GM12878 (cell line): ENCODE results near the gene ZWILCH. TPM values are rescaled to one million over a fixed set of nuclear protein-coding genes. Genes with fewer than 3 reads are reported as not detected.

Experiments used
- ATAC-seq: fragments of 200-7000 bp; cut with Tn5 transposase; 3 replicates; pipeline ENCODE4 v1.9.1; 2020; ENCODE audit warnings: mild to moderate bottlenecking, moderate library complexity
- BruUV-seq: library from RNA; stranded (reverse); fragments of 400-500 nt; replicated peaks from 2 replicates; lab custom pipeline; 2021; lab: Mats Ljungman, UMichigan
- CTCF ChIA-PET: fragments of 300-600 bp; sonication (Branson Sonifier 250); formaldehyde crosslinking; extraction: SDS; loops from one replicate; lab custom pipeline; 2021; ENCODE audit warnings: inconsistent platforms; lab: Yijun Ruan, JAX
- POLR2A ChIA-PET: fragments of 350-600 bp; formaldehyde crosslinking; extraction: SDS; loops from one replicate; lab custom pipeline; 2021; ENCODE audit warnings: inconsistent platforms; lab: Charles Lee
- RAD21 ChIA-PET: fragments of 300-600 bp; sonication (Branson Sonifier 250); formaldehyde crosslinking; loops from one replicate; lab custom pipeline; 2023; ENCODE audit warnings: antibody characterized with exemption; ENCODE audit not compliant: unreplicated experiment; lab: Charles Lee
- SMC1A ChIA-PET: fragments of 300-600 bp; sonication (Branson Sonifier 250); formaldehyde crosslinking; loops from one replicate; lab custom pipeline; 2023; ENCODE audit not compliant: unreplicated experiment, uncharacterized antibody; lab: Charles Lee
- DNase-seq: peaks from one replicate; pipeline ENCODE4 v3.0.0-alpha.2; 2011; ENCODE audit warnings: low read depth, low spot score
- FAIRE-seq: peaks from 3 replicates; lab custom pipeline; 2011; peaks lifted over from hg19 to GRCh38; lab: Jason Lieb, UNC
- H2AFZ ChIP-seq: 2 replicates; pipeline ENCODE4 v1.6.0; 2011; ENCODE audit warnings: low read depth, low read length, control low read depth; ENCODE audit not compliant: control insufficient read depth
- H3K27ac ChIP-seq: 2 replicates; pipeline ENCODE4 v1.5.1; 2011; ENCODE audit warnings: control low read depth; ENCODE audit not compliant: control insufficient read depth, insufficient read depth
- H3K27me3 ChIP-seq, 2 experiments: replicated peaks in 1 of 2; 2 replicates each; pipeline versions ENCODE4 v1.6.0 to v1.6.1; 2011; ENCODE audit warnings: low read length in 1 of 2; ENCODE audit not compliant: control insufficient read depth in 2 of 2, insufficient read depth in 2 of 2
- H3K36me3 ChIP-seq, 2 experiments: 2 replicates each; pipeline ENCODE4 v1.5.1; 2011; ENCODE audit warnings: low read length in 1 of 2; ENCODE audit not compliant: control insufficient read depth in 2 of 2, insufficient read depth in 2 of 2
- H3K4me1 ChIP-seq: 2 replicates; pipeline ENCODE4 v1.6.1; 2011; ENCODE audit warnings: mild to moderate bottlenecking, low read length, moderate library complexity, mixed read lengths; ENCODE audit not compliant: control insufficient read depth, insufficient read depth
- H3K4me2 ChIP-seq: 2 replicates; pipeline ENCODE4 v1.6.0; 2011; ENCODE audit warnings: control low read depth; ENCODE audit not compliant: control insufficient read depth, insufficient read depth
- H3K4me3 ChIP-seq: fragments of 200-600 bp; sonication (generic); 2 replicates; pipeline ENCODE4 v1.5.1; 2016
- H3K79me2 ChIP-seq: 2 replicates; pipeline ENCODE4 v1.6.0; 2011; ENCODE audit warnings: low read length; ENCODE audit not compliant: control insufficient read depth, insufficient read depth
- H3K9ac ChIP-seq: 2 replicates; pipeline ENCODE4 v1.8.0; 2011; ENCODE audit warnings: low read length, control low read depth, mixed read lengths; ENCODE audit not compliant: control insufficient read depth, insufficient read depth
- H3K9me3 ChIP-seq: replicated peaks from 3 replicates; pipeline ENCODE4 v1.5.1; 2011; ENCODE audit warnings: mild to moderate bottlenecking, low read length; ENCODE audit not compliant: control insufficient read depth, insufficient read depth
- H4K20me1 ChIP-seq: 2 replicates; pipeline ENCODE4 v1.6.0; 2011; ENCODE audit not compliant: control insufficient read depth, insufficient read depth
- GATAD2B ChIP-seq: fragments of 450-650 bp; conservative IDR thresholded peaks from 2 replicates; pipeline ENCODE4 v1.6.1; 2017; ENCODE audit warnings: low read depth, mild to moderate bottlenecking, moderate library complexity
- KLF5 ChIP-seq: fragments of 450-650 bp; IDR thresholded peaks from 2 replicates; pipeline ENCODE4 v1.6.1; 2014; ENCODE audit warnings: mild to moderate bottlenecking; ENCODE audit not compliant: partially characterized antibody
- MEF2B ChIP-seq: fragments of 450-650 bp; IDR thresholded peaks from 2 replicates; pipeline ENCODE4 v1.6.1; 2018; ENCODE audit warnings: mild to moderate bottlenecking, moderate library complexity; ENCODE audit not compliant: partially characterized antibody, poor library complexity, severe bottlenecking
- NR2F1 ChIP-seq: fragments of 450-650 bp; conservative IDR thresholded peaks from 2 replicates; pipeline ENCODE4 v1.6.1; 2017; ENCODE audit warnings: mild to moderate bottlenecking
- SUPT20H ChIP-seq: IDR thresholded peaks from 2 replicates; pipeline ENCODE4 v1.6.1; 2011; ENCODE audit warnings: low read depth, mild to moderate bottlenecking, low read length, moderate library complexity, borderline replicate concordance; ENCODE audit not compliant: control insufficient read depth
- TAF1 ChIP-seq: IDR thresholded peaks from 2 replicates; pipeline ENCODE4 v1.6.1; 2011; ENCODE audit warnings: mild to moderate bottlenecking, low read depth, low read length, borderline replicate concordance
- ZNF384 ChIP-seq: IDR thresholded peaks from 2 replicates; pipeline ENCODE4 v1.6.1; 2012; ENCODE audit warnings: low read depth, mild to moderate bottlenecking, low read length, improper control_type of control experiment, borderline replicate concordance
- WGBS: methylation state at CpG from one replicate; pipeline ENCODE4 v1.1.6; 2016; ENCODE audit warnings: low lambda C conversion rate; ENCODE audit not compliant: insufficient replicate concordance, insufficient coverage; ENCODE audit errors: missing lambda C conversion rate; 5-methylcytosine and 5-hydroxymethylcytosine counted together
- in situ Hi-C: fragments of 300-500 bp; cut with MboI; formaldehyde crosslinking; loops from 9 replicates; pipeline ENCODE4 v1.14.3; 2018; ENCODE audit warnings: mixed read lengths
- intact Hi-C: fragments of 100-400 bp; cut with micrococcal nuclease; formaldehyde crosslinking; loops from one replicate; pipeline ENCODE4 v1.14.2; 2022; ENCODE audit not compliant: unreplicated experiment
- polyA plus RNA-seq, 11 experiments: library from polyadenylated mRNA; depleted of rRNA in 4 of 11; unstranded in 6 of 11; stranded (reverse) in 5 of 11; fragments of >200 nt; fragmentation: Nextera tagmentation in 4 of 11; fragmentation: Illumina TruSeq in 1 of 11; extraction: Ambion mirVana in 4 of 11; extraction: Trizol in 1 of 11; gene quantifications; 1 replicate in 1 of 11; 2 replicates in 10 of 11; pipeline versions ENCODE4 v1.2.1 to v1.2.3, GENCODE V29; 2011 to 2016; ENCODE audit warnings: inconsistent platforms in 2 of 11, missing spikeins in 2 of 11, low read depth in 1 of 11
- total RNA-seq, 4 experiments: library from RNA; depleted of rRNA in 3 of 4; stranded (reverse); fragments of >200 nt in 3 of 4; fragmentation: Illumina TruSeq in 1 of 4; extraction: Trizol in 1 of 4; gene quantifications; 2 replicates each; pipeline versions ENCODE4 v1.2.1 to v1.2.3, GENCODE V29; 2013 to 2021
- TF ChIP-seq, protein P1 (sequence below), 3 experiments: IDR thresholded peaks in 2 of 3; conservative IDR thresholded peaks in 1 of 3; 2 replicates each; pipeline ENCODE4 v1.5.1; 2011; ENCODE audit warnings: low read depth in 3 of 3, low read length in 3 of 3, mild to moderate bottlenecking in 3 of 3, control low read depth in 2 of 3, moderate library complexity in 2 of 3, inconsistent platforms in 1 of 3, mixed read lengths in 1 of 3; ENCODE audit not compliant: control insufficient read depth in 2 of 3, insufficient read depth in 1 of 3; ENCODE audit errors: extremely low read depth in 1 of 3
- TF ChIP-seq, protein P2 (sequence below): fragments of 450-650 bp; IDR thresholded peaks from 2 replicates; pipeline ENCODE4 v1.6.1; 2016; ENCODE audit warnings: mild to moderate bottlenecking, moderate library complexity, borderline replicate concordance
- TF ChIP-seq, protein P3 (sequence below): fragments of 450-650 bp; IDR thresholded peaks from 2 replicates; pipeline ENCODE4 v1.6.1; 2016; ENCODE audit warnings: mild to moderate bottlenecking
- TF ChIP-seq, protein P4 (sequence below): IDR thresholded peaks from 2 replicates; pipeline ENCODE4 v1.6.1; 2012; ENCODE audit warnings: mild to moderate bottlenecking, low read depth, low read length

ZWILCH gene
- total and polyA plus RNA-seq, 10 of the 15 experiments (the other 5 are each of a cell fraction or from before 2014, with no cell fraction given), result 15.6 to 73.9 (median 32.4) TPM

DNA sequence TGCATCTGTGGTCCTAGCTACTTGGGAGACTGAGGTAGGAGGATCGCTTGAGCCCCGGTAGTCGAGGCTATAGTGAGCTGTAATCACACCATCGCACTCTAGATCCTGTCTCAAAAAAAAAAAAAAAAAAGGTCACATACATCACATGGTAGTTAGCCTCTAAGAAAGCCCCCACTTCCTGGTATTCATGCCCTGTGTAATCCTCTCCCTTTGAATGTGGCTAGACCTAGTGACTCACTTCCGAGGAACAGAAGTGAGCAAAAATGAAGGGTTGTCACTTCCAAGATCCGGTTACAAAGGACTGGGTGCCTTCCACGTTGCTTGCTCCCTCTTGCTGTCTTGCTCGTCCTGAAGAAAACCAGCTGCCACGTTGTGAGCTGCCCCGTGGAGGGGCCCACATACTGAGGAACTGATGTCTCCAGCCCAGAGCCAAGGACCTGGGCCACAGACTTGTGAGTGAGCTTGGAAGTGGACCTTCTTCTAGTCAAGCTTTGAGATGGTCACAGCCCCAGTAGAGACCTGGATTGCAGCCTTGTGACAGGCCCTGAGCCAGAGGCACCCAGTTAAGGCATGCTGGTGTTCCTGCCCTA, 73.3 kb downstream of the ZWILCH start:
- Histone ChIP-seq H3K9me3 (no peaks in the 10 kb centered on the region), H3K79me2 (no peaks in the 10 kb centered on the region), H3K4me3 (no peak overlapping the region), H3K4me1 (no peaks in the 10 kb centered on the region), H3K27ac (no peak overlapping the region), H3K27me3 (no peaks in the 10 kb centered on the region), H3K4me2 (no peak overlapping the region), H4K20me1 (no peaks in the 10 kb centered on the region), H2AFZ (no peak overlapping the region), H3K36me3 (no peaks in the 10 kb centered on the region), H3K9ac (no peak overlapping the region)
- in situ Hi-C loops, result no loop called here
- intact Hi-C loops, result no loop called here
- RAD21 ChIA-PET, result no interaction called here
- 29% methylated on average over 7 of the region's 10 CpGs for WGBS
- DNase-seq (no peak), ATAC-seq (no peak), FAIRE-seq (no peak)
- no TSS peak for BruUV-seq
- CTCF ChIA-PET, result interaction anchor here (0.9 to 1.0 kb wide), 3 partner anchors 12 to 273 kb away, joined by 3 to 4 read pairs (median 3); no protein-coding TSS in a partner anchor
- SMC1A ChIA-PET, result interaction anchor here (0.7 kb wide), 1 partner anchor 121 kb away, joined by 3 read pairs; no protein-coding TSS in a partner anchor
- POLR2A ChIA-PET, result no interaction called here
- TF ChIP-seq, protein P1, sequence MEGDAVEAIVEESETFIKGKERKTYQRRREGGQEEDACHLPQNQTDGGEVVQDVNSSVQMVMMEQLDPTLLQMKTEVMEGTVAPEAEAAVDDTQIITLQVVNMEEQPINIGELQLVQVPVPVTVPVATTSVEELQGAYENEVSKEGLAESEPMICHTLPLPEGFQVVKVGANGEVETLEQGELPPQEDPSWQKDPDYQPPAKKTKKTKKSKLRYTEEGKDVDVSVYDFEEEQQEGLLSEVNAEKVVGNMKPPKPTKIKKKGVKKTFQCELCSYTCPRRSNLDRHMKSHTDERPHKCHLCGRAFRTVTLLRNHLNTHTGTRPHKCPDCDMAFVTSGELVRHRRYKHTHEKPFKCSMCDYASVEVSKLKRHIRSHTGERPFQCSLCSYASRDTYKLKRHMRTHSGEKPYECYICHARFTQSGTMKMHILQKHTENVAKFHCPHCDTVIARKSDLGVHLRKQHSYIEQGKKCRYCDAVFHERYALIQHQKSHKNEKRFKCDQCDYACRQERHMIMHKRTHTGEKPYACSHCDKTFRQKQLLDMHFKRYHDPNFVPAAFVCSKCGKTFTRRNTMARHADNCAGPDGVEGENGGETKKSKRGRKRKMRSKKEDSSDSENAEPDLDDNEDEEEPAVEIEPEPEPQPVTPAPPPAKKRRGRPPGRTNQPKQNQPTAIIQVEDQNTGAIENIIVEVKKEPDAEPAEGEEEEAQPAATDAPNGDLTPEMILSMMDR (IDR thresholded peaks at IDR 0.05 in 2 of 3, conservative IDR thresholded peaks at IDR 0.05 in 1 of 3; ENCODE audit: control insufficient read depth in 2 of 3, extremely low read depth in 1 of 3, insufficient read depth in 1 of 3, low read depth in 3 of 3, low read length in 3 of 3), result no peak
- TF ChIP-seq MEF2B (no peak), KLF5 (no peak), ZNF384 (no peak), GATAD2B (no peak), NR2F1 (no peak), TAF1 (no peak), SUPT20H (no peak)
- TF ChIP-seq, protein P2, sequence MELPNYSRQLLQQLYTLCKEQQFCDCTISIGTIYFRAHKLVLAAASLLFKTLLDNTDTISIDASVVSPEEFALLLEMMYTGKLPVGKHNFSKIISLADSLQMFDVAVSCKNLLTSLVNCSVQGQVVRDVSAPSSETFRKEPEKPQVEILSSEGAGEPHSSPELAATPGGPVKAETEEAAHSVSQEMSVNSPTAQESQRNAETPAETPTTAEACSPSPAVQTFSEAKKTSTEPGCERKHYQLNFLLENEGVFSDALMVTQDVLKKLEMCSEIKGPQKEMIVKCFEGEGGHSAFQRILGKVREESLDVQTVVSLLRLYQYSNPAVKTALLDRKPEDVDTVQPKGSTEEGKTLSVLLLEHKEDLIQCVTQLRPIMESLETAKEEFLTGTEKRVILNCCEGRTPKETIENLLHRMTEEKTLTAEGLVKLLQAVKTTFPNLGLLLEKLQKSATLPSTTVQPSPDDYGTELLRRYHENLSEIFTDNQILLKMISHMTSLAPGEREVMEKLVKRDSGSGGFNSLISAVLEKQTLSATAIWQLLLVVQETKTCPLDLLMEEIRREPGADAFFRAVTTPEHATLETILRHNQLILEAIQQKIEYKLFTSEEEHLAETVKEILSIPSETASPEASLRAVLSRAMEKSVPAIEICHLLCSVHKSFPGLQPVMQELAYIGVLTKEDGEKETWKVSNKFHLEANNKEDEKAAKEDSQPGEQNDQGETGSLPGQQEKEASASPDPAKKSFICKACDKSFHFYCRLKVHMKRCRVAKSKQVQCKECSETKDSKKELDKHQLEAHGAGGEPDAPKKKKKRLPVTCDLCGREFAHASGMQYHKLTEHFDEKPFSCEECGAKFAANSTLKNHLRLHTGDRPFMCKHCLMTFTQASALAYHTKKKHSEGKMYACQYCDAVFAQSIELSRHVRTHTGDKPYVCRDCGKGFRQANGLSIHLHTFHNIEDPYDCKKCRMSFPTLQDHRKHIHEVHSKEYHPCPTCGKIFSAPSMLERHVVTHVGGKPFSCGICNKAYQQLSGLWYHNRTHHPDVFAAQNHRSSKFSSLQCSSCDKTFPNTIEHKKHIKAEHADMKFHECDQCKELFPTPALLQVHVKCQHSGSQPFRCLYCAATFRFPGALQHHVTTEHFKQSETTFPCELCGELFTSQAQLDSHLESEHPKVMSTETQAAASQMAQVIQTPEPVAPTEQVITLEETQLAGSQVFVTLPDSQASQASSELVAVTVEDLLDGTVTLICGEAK, result no peak
- TF ChIP-seq, protein P3, sequence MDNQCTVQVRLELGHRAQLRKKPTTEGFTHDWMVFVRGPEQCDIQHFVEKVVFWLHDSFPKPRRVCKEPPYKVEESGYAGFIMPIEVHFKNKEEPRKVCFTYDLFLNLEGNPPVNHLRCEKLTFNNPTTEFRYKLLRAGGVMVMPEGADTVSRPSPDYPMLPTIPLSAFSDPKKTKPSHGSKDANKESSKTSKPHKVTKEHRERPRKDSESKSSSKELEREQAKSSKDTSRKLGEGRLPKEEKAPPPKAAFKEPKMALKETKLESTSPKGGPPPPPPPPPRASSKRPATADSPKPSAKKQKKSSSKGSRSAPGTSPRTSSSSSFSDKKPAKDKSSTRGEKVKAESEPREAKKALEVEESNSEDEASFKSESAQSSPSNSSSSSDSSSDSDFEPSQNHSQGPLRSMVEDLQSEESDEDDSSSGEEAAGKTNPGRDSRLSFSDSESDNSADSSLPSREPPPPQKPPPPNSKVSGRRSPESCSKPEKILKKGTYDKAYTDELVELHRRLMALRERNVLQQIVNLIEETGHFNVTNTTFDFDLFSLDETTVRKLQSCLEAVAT, result no peak
- TF ChIP-seq, protein P4, sequence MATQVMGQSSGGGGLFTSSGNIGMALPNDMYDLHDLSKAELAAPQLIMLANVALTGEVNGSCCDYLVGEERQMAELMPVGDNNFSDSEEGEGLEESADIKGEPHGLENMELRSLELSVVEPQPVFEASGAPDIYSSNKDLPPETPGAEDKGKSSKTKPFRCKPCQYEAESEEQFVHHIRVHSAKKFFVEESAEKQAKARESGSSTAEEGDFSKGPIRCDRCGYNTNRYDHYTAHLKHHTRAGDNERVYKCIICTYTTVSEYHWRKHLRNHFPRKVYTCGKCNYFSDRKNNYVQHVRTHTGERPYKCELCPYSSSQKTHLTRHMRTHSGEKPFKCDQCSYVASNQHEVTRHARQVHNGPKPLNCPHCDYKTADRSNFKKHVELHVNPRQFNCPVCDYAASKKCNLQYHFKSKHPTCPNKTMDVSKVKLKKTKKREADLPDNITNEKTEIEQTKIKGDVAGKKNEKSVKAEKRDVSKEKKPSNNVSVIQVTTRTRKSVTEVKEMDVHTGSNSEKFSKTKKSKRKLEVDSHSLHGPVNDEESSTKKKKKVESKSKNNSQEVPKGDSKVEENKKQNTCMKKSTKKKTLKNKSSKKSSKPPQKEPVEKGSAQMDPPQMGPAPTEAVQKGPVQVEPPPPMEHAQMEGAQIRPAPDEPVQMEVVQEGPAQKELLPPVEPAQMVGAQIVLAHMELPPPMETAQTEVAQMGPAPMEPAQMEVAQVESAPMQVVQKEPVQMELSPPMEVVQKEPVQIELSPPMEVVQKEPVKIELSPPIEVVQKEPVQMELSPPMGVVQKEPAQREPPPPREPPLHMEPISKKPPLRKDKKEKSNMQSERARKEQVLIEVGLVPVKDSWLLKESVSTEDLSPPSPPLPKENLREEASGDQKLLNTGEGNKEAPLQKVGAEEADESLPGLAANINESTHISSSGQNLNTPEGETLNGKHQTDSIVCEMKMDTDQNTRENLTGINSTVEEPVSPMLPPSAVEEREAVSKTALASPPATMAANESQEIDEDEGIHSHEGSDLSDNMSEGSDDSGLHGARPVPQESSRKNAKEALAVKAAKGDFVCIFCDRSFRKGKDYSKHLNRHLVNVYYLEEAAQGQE, result no peak
